Measurements from ENCODE around the gene CEP164. TPM values are rescaled to one million over a fixed set of nuclear protein-coding genes. Genes with fewer than 3 reads are reported as not detected.

Gene CEP164
- total RNA-seq, 1 donor from 2014 or later = 25.2 TPM

DNA sequence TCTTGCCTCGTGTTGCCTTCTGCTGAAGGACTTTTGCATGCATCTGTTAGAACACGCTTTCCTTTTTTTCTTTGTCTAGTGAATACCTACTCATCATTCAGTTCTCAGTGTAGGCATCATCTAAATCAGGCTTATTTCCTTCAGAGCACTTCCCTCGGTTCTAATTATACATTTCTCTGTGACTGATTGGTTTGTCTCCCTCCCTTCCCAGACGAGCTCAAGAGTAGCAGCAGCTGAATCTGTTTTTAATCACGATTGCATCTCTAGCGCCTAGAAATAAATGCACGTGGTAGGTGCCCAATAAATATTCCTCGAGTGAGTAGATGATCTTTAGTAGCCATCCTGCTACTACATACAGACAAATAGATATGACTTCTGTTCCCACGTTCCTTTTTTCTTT is 6.3 kb downstream of the CEP164 start:
- Histone ChIP-seq H3K4me1 (peaks cover 3% of the 10 kb centered on the region), H3K27ac (no peak overlapping the region), H3K9me3 (no peaks in the 10 kb centered on the region), H3K27me3 (no peaks in the 10 kb centered on the region), H3K36me3 (peaks cover 13% of the 10 kb centered on the region), H3K4me3 (no peak overlapping the region)
- intact Hi-C loops (cut with DNase I) = no loop called here
- DNase-seq (no peak), ATAC-seq (no peak)
- TF ChIP-seq, protein P1, sequence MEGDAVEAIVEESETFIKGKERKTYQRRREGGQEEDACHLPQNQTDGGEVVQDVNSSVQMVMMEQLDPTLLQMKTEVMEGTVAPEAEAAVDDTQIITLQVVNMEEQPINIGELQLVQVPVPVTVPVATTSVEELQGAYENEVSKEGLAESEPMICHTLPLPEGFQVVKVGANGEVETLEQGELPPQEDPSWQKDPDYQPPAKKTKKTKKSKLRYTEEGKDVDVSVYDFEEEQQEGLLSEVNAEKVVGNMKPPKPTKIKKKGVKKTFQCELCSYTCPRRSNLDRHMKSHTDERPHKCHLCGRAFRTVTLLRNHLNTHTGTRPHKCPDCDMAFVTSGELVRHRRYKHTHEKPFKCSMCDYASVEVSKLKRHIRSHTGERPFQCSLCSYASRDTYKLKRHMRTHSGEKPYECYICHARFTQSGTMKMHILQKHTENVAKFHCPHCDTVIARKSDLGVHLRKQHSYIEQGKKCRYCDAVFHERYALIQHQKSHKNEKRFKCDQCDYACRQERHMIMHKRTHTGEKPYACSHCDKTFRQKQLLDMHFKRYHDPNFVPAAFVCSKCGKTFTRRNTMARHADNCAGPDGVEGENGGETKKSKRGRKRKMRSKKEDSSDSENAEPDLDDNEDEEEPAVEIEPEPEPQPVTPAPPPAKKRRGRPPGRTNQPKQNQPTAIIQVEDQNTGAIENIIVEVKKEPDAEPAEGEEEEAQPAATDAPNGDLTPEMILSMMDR (IDR thresholded peaks at IDR 0.05) = no peak

DNA sequence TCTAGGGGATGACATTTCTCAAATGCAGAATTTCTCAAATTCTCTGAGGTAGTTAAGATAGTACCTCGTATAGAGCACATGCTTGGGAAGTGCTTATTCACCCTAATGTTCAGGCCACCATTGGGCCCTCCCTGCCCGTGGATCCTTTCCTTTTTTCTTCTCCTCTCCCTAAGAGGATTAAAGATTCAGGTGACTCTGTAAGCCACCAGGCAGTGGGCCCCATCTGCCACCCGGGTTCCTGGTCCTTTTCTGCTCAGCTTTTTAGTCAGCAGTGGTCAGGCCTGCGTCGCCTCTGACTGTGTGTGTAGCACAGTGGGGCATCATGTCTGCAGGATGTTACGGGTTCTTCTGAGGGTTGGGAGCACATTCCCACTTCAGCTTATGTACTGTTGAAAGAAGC is 7.2 kb downstream of the CEP164 start:
- Histone ChIP-seq H3K36me3 (peaks cover 20% of the 10 kb centered on the region), H3K4me3 (no peak overlapping the region), H3K9me3 (no peaks in the 10 kb centered on the region), H3K27ac (no peak overlapping the region), H3K27me3 (no peaks in the 10 kb centered on the region), H3K4me1 (no peaks in the 10 kb centered on the region)
- TF ChIP-seq, protein P1 (IDR thresholded peaks at IDR 0.05) = no peak
- ATAC-seq (no peak), DNase-seq (no peak)
- intact Hi-C loops (cut with DNase I) = no loop called here

DNA sequence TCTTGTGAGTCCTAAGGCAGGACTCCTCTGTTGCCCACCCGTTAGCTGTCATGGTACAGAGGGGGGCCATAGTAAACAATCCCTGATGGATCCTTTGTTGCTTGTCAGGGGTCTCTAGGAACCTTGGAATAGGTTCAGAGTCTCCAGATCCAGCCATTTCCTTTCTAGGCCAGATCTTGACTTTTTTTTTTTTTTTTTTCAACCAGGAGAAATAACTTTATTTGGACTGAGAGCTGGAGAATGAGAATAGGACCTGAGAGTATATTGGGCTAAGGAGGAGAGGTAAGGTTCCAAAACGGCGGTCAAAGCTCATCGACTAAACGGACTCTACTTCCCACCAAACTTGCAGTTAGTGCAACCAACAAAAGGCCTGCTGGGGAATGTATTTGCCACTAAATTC is 7.7 kb downstream of the CEP164 start:
- no peak overlapping the region for H3K4me3 ChIP-seq
- no peaks in the 10 kb centered on the region for H3K9me3 ChIP-seq
- DNase-seq = no peak
- peaks cover 25% of the 10 kb centered on the region for H3K36me3 ChIP-seq
- intact Hi-C loops (cut with DNase I) = no loop called here
- no peak overlapping the region for H3K27ac ChIP-seq
- H3K27me3 ChIP-seq = no peaks in the 10 kb centered on the region
- H3K4me1 ChIP-seq = no peaks in the 10 kb centered on the region
- TF ChIP-seq, protein P1 (IDR thresholded peaks at IDR 0.05) = no peak
- no peak for ATAC-seq

DNA sequence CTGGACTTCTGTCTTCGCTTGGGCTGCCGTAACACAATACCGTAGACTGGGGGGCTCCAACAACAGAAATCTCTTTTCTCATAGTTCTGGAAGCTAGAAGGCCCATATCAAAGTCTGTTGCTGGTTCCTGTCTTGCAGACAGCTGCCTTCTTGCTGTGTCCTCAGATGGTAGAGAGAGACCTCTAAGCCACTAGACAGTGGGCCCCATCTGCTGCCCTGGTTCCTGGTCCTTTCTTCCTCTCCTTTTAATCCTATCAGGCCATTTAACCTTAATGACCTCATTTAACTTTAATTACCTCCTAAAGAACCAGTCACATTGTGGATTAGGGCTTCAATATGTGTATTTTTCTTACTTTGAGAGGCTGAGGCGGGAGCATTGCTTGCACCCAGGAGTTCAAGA is 9.4 kb downstream of the CEP164 start:
- ATAC-seq (no peak), DNase-seq (no peak)
- no peaks in the 10 kb centered on the region for H3K4me1 ChIP-seq
- no peaks in the 10 kb centered on the region for H3K9me3 ChIP-seq
- peaks cover 39% of the 10 kb centered on the region for H3K36me3 ChIP-seq
- H3K4me3 ChIP-seq = no peak overlapping the region
- H3K27ac ChIP-seq = no peak overlapping the region
- H3K27me3 ChIP-seq = no peaks in the 10 kb centered on the region
- intact Hi-C loops (cut with DNase I) = no loop called here
- TF ChIP-seq, protein P1 (IDR thresholded peaks at IDR 0.05) = no peak

DNA sequence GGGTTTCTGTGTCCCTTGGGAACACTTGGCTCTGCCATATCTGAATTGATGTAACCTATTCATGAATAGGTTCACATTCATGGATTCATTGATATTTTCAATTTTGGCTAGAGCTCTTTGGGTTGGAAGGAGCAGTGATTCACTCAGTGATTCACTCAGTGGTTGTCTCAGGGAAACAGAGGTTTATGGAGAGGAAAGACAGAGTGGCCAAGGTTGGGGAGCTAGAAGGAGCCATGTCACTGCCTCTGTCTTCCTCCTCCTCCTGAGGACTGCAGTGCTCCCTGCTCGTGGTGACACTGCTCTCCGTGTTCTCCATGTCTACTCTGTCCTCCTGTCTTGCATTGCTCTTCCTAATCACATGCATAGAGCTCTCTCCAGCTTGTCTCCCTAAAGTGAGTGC is 17.4 kb downstream of the CEP164 start:
- H3K36me3 ChIP-seq = peaks cover 74% of the 10 kb centered on the region
- no peaks in the 10 kb centered on the region for H3K27me3 ChIP-seq
- no peak for DNase-seq
- ATAC-seq = no peak
- TF ChIP-seq, protein P1 (IDR thresholded peaks at IDR 0.05) = no peak
- H3K27ac ChIP-seq = no peak overlapping the region
- H3K4me1 ChIP-seq = no peaks in the 10 kb centered on the region
- intact Hi-C loops (cut with DNase I) = no loop called here
- H3K9me3 ChIP-seq = no peaks in the 10 kb centered on the region
- H3K4me3 ChIP-seq = no peak overlapping the region

DNA sequence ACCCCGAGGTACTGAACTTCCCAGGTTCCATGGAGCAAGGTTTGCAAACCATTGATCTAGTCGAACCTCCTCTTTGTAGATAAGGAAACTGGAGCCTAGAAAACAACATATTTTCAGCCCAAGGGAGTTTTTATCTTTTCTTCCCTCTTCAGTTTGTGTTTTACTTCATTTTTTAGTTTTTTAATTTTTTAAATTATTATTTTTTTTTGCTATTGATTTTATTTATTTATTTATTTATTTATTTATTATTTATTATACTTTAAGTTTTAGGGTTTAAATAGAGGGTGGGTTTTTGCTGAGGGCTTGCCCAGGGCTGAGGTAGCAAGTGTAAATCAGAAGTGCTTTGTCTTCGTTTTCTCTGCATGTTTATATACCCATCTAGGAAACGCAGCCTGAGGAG is 26.9 kb downstream of the CEP164 start:
- no peak for DNase-seq
- Histone ChIP-seq H3K4me3 (no peak overlapping the region), H3K4me1 (no peaks in the 10 kb centered on the region), H3K9me3 (no peaks in the 10 kb centered on the region), H3K27me3 (no peaks in the 10 kb centered on the region), H3K36me3 (peaks cover 68% of the 10 kb centered on the region), H3K27ac (no peak overlapping the region)
- intact Hi-C loops (cut with DNase I) = no loop called here
- TF ChIP-seq, protein P1 (IDR thresholded peaks at IDR 0.05) = no peak
- ATAC-seq = no peak
